Kidney (tissue), 14 donors: ENCODE measurements around the gene MX1. TPM values are rescaled to one million over a fixed set of nuclear protein-coding genes. Genes with fewer than 3 reads are reported as not detected.
A peak's percentile ranks its signal among the peaks of the same experiment; 100 is the strongest.

Experiments used
- DNase-seq, 5 donors: peaks; one replicate each; pipeline ENCODE4 v3.0.0-alpha.2; 2013 to 2020
- FAIRE-seq: peaks from 2 replicates; lab custom pipeline; 2012; peaks lifted over from hg19 to GRCh38; lab: Jason Lieb, UNC
- H3K27ac ChIP-seq, 2 donors: one replicate each; pipeline ENCODE4 v1.7.0; 2013; ENCODE audit warnings: low read depth in 2 of 2, low read length in 2 of 2, inconsistent platforms in 1 of 2
- H3K27me3 ChIP-seq: one replicate; pipeline ENCODE4 v1.7.1; 2013; ENCODE audit warnings: low read length, inconsistent platforms; ENCODE audit not compliant: control insufficient read depth, insufficient read depth
- H3K36me3 ChIP-seq, 3 donors: one replicate each; pipeline versions ENCODE4 v1.7.0 to v1.7.1; 2013; ENCODE audit warnings: low read length in 3 of 3, control low read depth in 1 of 3, inconsistent platforms in 1 of 3; ENCODE audit not compliant: insufficient read depth in 3 of 3, control insufficient read depth in 2 of 3
- H3K4me1 ChIP-seq, 3 donors: one replicate each; pipeline versions ENCODE4 v1.7.0 to v1.7.1; 2013; ENCODE audit warnings: low read length in 3 of 3, inconsistent platforms in 1 of 3, low read depth in 1 of 3; ENCODE audit not compliant: control insufficient read depth in 2 of 3, insufficient read depth in 2 of 3
- H3K4me3 ChIP-seq, 3 donors: one replicate each; pipeline versions ENCODE4 v1.7.0 to v1.8.1; 2013; ENCODE audit warnings: low read length in 3 of 3, control low read depth in 1 of 3, inconsistent platforms in 1 of 3
- H3K9ac ChIP-seq, 3 donors: one replicate each; pipeline versions ENCODE4 v1.7.0 to v1.7.1; 2013; ENCODE audit warnings: low read length in 3 of 3, control low read depth in 1 of 3, inconsistent platforms in 1 of 3
- H3K9me3 ChIP-seq, 3 donors: one replicate each; pipeline versions ENCODE4 v1.7.0 to v1.7.1; 2013; ENCODE audit warnings: low read length in 3 of 3, control low read depth in 1 of 3, inconsistent platforms in 1 of 3; ENCODE audit not compliant: control insufficient read depth in 2 of 3, insufficient read depth in 1 of 3
- CTCF ChIP-seq: IDR thresholded peaks from 3 replicates; pipeline ENCODE4 v1.5.1; 2012; ENCODE audit warnings: mild to moderate bottlenecking, moderate library complexity, borderline replicate concordance; ENCODE audit not compliant: insufficient read depth; ENCODE audit errors: extremely low read depth
- intact Hi-C: fragments of 100-400 bp; cut with DNase I; formaldehyde crosslinking; loops from one replicate; pipeline ENCODE4 v1.11.1; 2022
- polyA plus RNA-seq: library from polyadenylated mRNA; stranded (reverse); fragments of 350-450 nt; fragmentation: Illumina TruSeq; extraction: RNeasy Lipid Tissue Mini Kit (QIAGEN cat#74804); gene quantifications from one replicate; pipeline ENCODE4 v1.2.3, GENCODE V29; 2014; ENCODE audit warnings: low read depth, low replicate concordance; ENCODE audit not compliant: insufficient read depth
- total RNA-seq: library from RNA; stranded (reverse); fragmentation: NEBNext Ultra II Directional; extraction: Animal tissue kit (Norgen Biotek cat#: 25700); gene quantifications from one replicate; pipeline ENCODE4 v1.2.1, GENCODE V29; 2021
- donor health status: control.
- donor health status: control.
- donor health status: control.
- donor health status: control.
- donor health status: control.
- donor health status: DM: yes; HTN: yes; CAD: no.
- donor health status: Normal renal cell carcinoma (clear cell type).

MX1 gene
- total and polyA plus RNA-seq, 2 donors from 2014 or later = 22.9 to 47.4 TPM

- Histone ChIP-seq H3K4me3 (no peak overlapping the region), H3K9ac (no peak overlapping the region), H3K27ac (no peak overlapping the region), H3K4me1 (peaks cover 0 to 25% (median 16%) of the 10 kb centered on the region in 3 donors), H3K27me3 (no peaks in the 10 kb centered on the region), H3K9me3 (no peaks in the 10 kb centered on the region), H3K36me3 (peaks cover 0 to 19% (median 8%) of the 10 kb centered on the region in 3 donors)
- DNase-seq = no peak
- intact Hi-C loops = no loop called here
- FAIRE-seq = no peak
- no peak for TF ChIP-seq CTCF
Observed at GRCh38 chr21:41482980-41483379, 56.9 kb downstream of the MX1 start.

DNA sequence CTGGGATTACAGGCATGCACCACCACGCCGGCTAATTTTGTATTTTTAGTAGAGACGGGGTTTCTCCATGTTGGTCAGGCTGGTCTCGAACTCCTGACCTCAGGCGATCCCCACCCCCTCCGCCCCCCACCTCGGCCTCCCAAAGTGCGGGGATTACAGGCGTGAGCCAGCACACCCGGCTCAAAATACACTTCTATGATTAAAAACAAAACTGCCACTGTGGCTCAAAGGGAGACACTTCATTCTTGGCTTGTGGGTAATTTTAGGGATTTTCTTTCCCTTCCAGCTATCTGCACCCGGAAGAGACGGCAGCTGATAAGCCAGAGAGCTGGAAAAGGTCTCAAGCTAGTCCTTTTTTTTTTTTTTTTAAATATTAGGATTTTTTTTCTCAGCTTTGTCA is 57.4 kb downstream of the MX1 start:
- no peak for TF ChIP-seq CTCF
- Histone ChIP-seq H3K4me1 (peaks cover 0 to 20% (median 16%) of the 10 kb centered on the region in 3 donors), H3K9ac (no peak overlapping the region), H3K27ac (no peak overlapping the region), H3K36me3 (peaks cover 0 to 22% (median 8%) of the 10 kb centered on the region in 3 donors), H3K9me3 (no peaks in the 10 kb centered on the region), H3K4me3 (no peak overlapping the region), H3K27me3 (no peaks in the 10 kb centered on the region)
- DNase-seq = no peak
- intact Hi-C loops = no loop called here
- no peak for FAIRE-seq

DNA sequence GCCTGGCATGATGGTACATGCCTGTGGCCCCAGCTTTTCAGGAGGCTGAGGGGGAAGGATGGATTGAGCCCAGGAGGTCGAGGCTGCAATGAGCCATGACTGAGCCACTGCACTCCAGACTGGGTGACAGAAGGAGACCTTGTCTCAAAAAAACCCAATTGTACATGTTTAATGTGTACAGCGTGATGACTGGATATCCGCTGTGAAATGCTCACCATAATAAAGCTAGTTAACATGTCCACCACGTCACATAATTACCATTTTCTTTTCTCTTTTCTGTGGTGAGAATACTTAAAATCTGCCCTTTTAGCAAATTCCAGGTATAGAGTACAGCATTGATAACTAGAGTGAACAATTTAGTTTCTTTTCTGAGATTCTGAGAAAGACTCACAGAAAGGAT is 57.9 kb downstream of the MX1 start:
- Histone ChIP-seq H3K36me3 (peaks cover 0 to 24% (median 10%) of the 10 kb centered on the region in 3 donors), H3K27me3 (no peaks in the 10 kb centered on the region), H3K9me3 (no peaks in the 10 kb centered on the region), H3K4me3 (no peak overlapping the region), H3K4me1 (peaks cover 0 to 17% (median 16%) of the 10 kb centered on the region in 3 donors), H3K9ac (no peak overlapping the region), H3K27ac (peak overlapping the region; percentile 0 to 21)
- TF ChIP-seq CTCF = no peak
- FAIRE-seq (no peak), DNase-seq (no peak)
- intact Hi-C loops = no loop called here

GRCh38 chr21:41487082-41487481 is 61.0 kb downstream of the MX1 start:
- H3K27ac ChIP-seq = peak overlapping the region in 1 of 2 donors; percentile 80
- peaks cover 0 to 23% (median 12%) of the 10 kb centered on the region in 3 donors for H3K36me3 ChIP-seq
- TF ChIP-seq CTCF = no peak
- peaks cover 0 to 18% (median 0%) of the 10 kb centered on the region in 3 donors for H3K4me1 ChIP-seq
- DNase-seq = no peak
- no peak for FAIRE-seq
- intact Hi-C loops = no loop called here
- no peaks in the 10 kb centered on the region for H3K9me3 ChIP-seq
- no peak overlapping the region for H3K9ac ChIP-seq
- no peak overlapping the region for H3K4me3 ChIP-seq
- no peaks in the 10 kb centered on the region for H3K27me3 ChIP-seq
